ENCODE measurements around the gene LIMD2. TPM values are rescaled to one million over a fixed set of nuclear protein-coding genes. Genes with fewer than 3 reads are reported as not detected.
A peak's percentile ranks its signal among the peaks of the same experiment; 100 is the strongest.

Gene LIMD2
- total and polyA plus RNA-seq, 2 of the 8 experiments (the other 6 are each of a cell fraction or from before 2014, with no cell fraction given): 72.0 to 77.2 TPM

GRCh38 chr17:63703556-63704258, 3.8 kb upstream of the LIMD2 start:
- Histone ChIP-seq H3K18ac (ENCODE audit: extremely low read depth, low read length) (no peak overlapping the region), H2BK12ac (ENCODE audit: low read depth, low read length) (no peak overlapping the region), H3K4me3 (ENCODE audit: extremely low read depth in 1 of 4, insufficient read depth in 2 of 4, low read depth in 3 of 4, low read length in 4 of 4) (no peak overlapping the region), H3K27me3 (replicated peaks in 1 of 4; ENCODE audit: control insufficient read depth in 3 of 4, extremely low read depth in 1 of 4, insufficient read depth in 3 of 4, low read length in 3 of 4) (peaks cover 0 to 5% (median 0%) of the 10 kb centered on the region in 4 experiments; a peak in 3 of 7 replicates), H3K36me3 (ENCODE audit: control insufficient read depth in 2 of 4, insufficient read depth in 4 of 4, low read length in 3 of 4) (peaks cover 0 to 11% (median 1%) of the 10 kb centered on the region in 4 experiments; a peak in 3 of 8 replicates), H3K79me2 (ENCODE audit: control insufficient read depth in 1 of 2, insufficient read depth in 2 of 2, low read length in 2 of 2) (no peaks in the 10 kb centered on the region; a peak in 1 of 4 replicates), H3K9me3 (ENCODE audit: insufficient read depth in 2 of 2, low read depth in 1 of 2, low read length in 1 of 2) (no peaks in the 10 kb centered on the region), H3K9ac (replicated peaks in 1 of 4; ENCODE audit: extremely low read depth in 1 of 4, low read depth in 3 of 4, low read length in 3 of 4) (no peak overlapping the region), H3K79me1 (ENCODE audit: low read depth, low read length) (0 out of 2 replicates have a peak, but pooled peaks cover 3% of the 10 kb centered on the region), H3K56ac (replicated peaks; ENCODE audit: insufficient read length, low read depth, low read length) (no peak overlapping the region), H3K27ac (ENCODE audit: low read depth, low read length) (no peak overlapping the region), H2BK20ac (ENCODE audit: low read length) (no peak overlapping the region), H2BK15ac (ENCODE audit: low read length) (no peak overlapping the region), H3K4me2 (ENCODE audit: insufficient read depth in 1 of 2, low read depth in 2 of 2, low read length in 2 of 2) (no peak overlapping the region), H3K23me2 (ENCODE audit: low read depth, low read length) (peaks cover 14% of the 10 kb centered on the region; the same call in 1 of the 2 replicates), H3K23ac (ENCODE audit: insufficient read length) (no peak overlapping the region), H2AFZ (ENCODE audit: low read length) (no peak overlapping the region), H2BK120ac (replicated peaks; ENCODE audit: low read depth, low read length) (no peak overlapping the region), H3K4me1 (replicated peaks in 1 of 4; ENCODE audit: control insufficient read depth in 3 of 4, insufficient read depth in 4 of 4, low read length in 3 of 4) (peaks cover 3 to 14% (median 7%) of the 10 kb centered on the region in 4 experiments; a peak in 6 of 7 replicates), H3K14ac (ENCODE audit: insufficient read length) (no peak overlapping the region), H2BK5ac (ENCODE audit: low read depth, low read length) (no peak overlapping the region; the same call in 1 of the 2 replicates), H4K5ac (ENCODE audit: insufficient read length, low read depth, low read length) (no peak overlapping the region), H4K91ac (replicated peaks; ENCODE audit: insufficient read length, low read length) (no peak overlapping the region), H4K20me1 (replicated peaks in 1 of 2; ENCODE audit: control insufficient read depth in 1 of 2, insufficient read depth in 2 of 2, low read length in 2 of 2) (peaks cover 4 to 9% of the 10 kb centered on the region in 2 experiments), H3K4ac (replicated peaks; ENCODE audit: insufficient read length, low read depth, low read length) (no peak overlapping the region), H4K8ac (ENCODE audit: extremely low read depth, insufficient read depth, low read length) (peak overlapping the region; percentile 12; the same call in 1 of the 2 replicates), H2AK5ac (ENCODE audit: low read depth, low read length) (no peak overlapping the region)
- ChIA-PET CTCF (ENCODE audit: partially characterized antibody) (interaction anchor here (0.8 to 2.8 kb wide), 2 partner anchors 9 to 24 kb away, joined by 3 to 7 read pairs; no protein-coding TSS in a partner anchor), POLR2A (ENCODE audit: partially characterized antibody) (interaction anchor here (0.8 to 1.3 kb wide), 3 partner anchors 9 to 82 kb away, joined by 3 to 4 read pairs (median 3); no protein-coding TSS in a partner anchor)
- 93% methylated on average over 12 of the region's 16 CpGs; no CpG with 5 or more reads in 1 of the 2 experiments for WGBS, 2 experiments (ENCODE audit: extremely low coverage in 1 of 2, insufficient coverage in 1 of 2, insufficient read length in 1 of 2, insufficient replicate concordance in 2 of 2, low coverage in 1 of 2, low lambda C conversion rate in 2 of 2, missing lambda C conversion rate in 1 of 2)
- DNase-seq (ENCODE audit: low read depth in 1 of 2, low spot score in 2 of 2) (no peak), FAIRE-seq (no peak)
- TF ChIP-seq MAFK (IDR thresholded peaks at IDR 0.05; ENCODE audit: low read depth, low read length) (no peak), JUND (IDR thresholded peaks at IDR 0.05; ENCODE audit: low read length) (no peak), TBP (IDR thresholded peaks at IDR 0.05; ENCODE audit: low read depth, low read length) (no peak), EP300 (IDR thresholded peaks at IDR 0.05; ENCODE audit: borderline replicate concordance in 1 of 2, low read depth in 2 of 2, low read length in 2 of 2) (no peak), POU5F1 (IDR thresholded peaks at IDR 0.05; ENCODE audit: low read depth, low read length) (no peak), CTBP2 (IDR thresholded peaks at IDR 0.05; ENCODE audit: borderline replicate concordance, insufficient read depth, insufficient read length, low read length) (no peak), NRF1 (IDR thresholded peaks at IDR 0.05; ENCODE audit: low read depth, low read length) (no peak), KDM4A (IDR thresholded peaks at IDR 0.05; ENCODE audit: low read depth, low read length, severe bottlenecking) (no peak), ATF3 (IDR thresholded peaks at IDR 0.05; ENCODE audit: insufficient read depth, low read depth, low read length) (no peak), ASH2L (IDR thresholded peaks at IDR 0.05; ENCODE audit: low read length) (no peak), SP2 (IDR thresholded peaks at IDR 0.05; ENCODE audit: low read length) (no peak), SIRT6 (IDR thresholded peaks at IDR 0.05; ENCODE audit: low read length) (no peak)
